Natural killer cell treated with Interleukin-12 subunit alpha and Interleukin-12 subunit beta and Interleukin-15 and Interleukin-18, amount 100 ng/mL, for 72 hours (primary cell): ENCODE results near the gene MYRIP. TPM values are rescaled to one million over a fixed set of nuclear protein-coding genes. Genes with fewer than 3 reads are reported as not detected.
"Not testable (repeated sequence)": the region's sequence is repeated elsewhere in the genome, so short reads cannot be mapped to it uniquely, and the experiment has no call there.

ENCODE experiments used
- ATAC-seq, 2 donors: fragments of 150-1000 bp; cut with Tn5 transposase in 1 of 2; sonication (Bioruptor Pico), chemical (Tn5 transposase) in 1 of 2; 2 replicates each; pipeline ENCODE4 v1.10.0; 2021
- DNase-seq: peaks from one replicate; pipeline ENCODE4 v3.0.0; 2022; ENCODE audit warnings: low spot score
- H3K27ac Mint-ChIP-seq, 2 donors: 1 replicate in 1 of 2; 2 replicates in 1 of 2; pipeline ENCODE4 v1.8.0; 2022; ENCODE audit warnings: mixed read lengths in 2 of 2, mild to moderate bottlenecking in 1 of 2, moderate library complexity in 1 of 2
- H3K27me3 Mint-ChIP-seq, 2 donors: 1 replicate in 1 of 2; 2 replicates in 1 of 2; pipeline ENCODE4 v1.8.0; 2022; ENCODE audit warnings: mixed read lengths in 2 of 2
- H3K36me3 Mint-ChIP-seq: one replicate; pipeline ENCODE4 v1.8.0; 2022; ENCODE audit warnings: mixed read lengths
- H3K4me1 Mint-ChIP-seq, 2 donors: 1 replicate in 1 of 2; 2 replicates in 1 of 2; pipeline ENCODE4 v1.8.0; 2022; ENCODE audit warnings: low read depth in 2 of 2, mixed read lengths in 2 of 2, mild to moderate bottlenecking in 1 of 2
- H3K4me3 Mint-ChIP-seq: one replicate; pipeline ENCODE4 v1.8.0; 2022; ENCODE audit warnings: mixed read lengths
- H3K9me3 Mint-ChIP-seq: 2 replicates; pipeline ENCODE4 v1.8.0; 2022; ENCODE audit warnings: mixed read lengths
- total RNA-seq, 2 donors: library from RNA; stranded (reverse); gene quantifications; one replicate each; pipeline ENCODE4 v1.2.3, GENCODE V29; 2022

The MYRIP gene
- not detected for total RNA-seq

GRCh38 chr3:39809181-39809994 lies at the start of gene MYRIP:
Gene MYRIP (plus strand): TSS chr3:39809609. CDS start chr3:39900817, 91,208 bp downstream.
- H3K27ac Mint-ChIP-seq: no peak within 1 kb of the TSS
- peak; percentile 63 for ATAC-seq
- DNase-seq: no peak
- H3K9me3 Mint-ChIP-seq: no peaks in the 10 kb centered on the region
- H3K4me3 Mint-ChIP-seq: peak within 1 kb of the TSS; percentile 58
- H3K4me1 Mint-ChIP-seq: peaks cover 10 to 14% of the 10 kb centered on the region in 2 donors
- peaks cover 10% of the 10 kb centered on the region for H3K36me3 Mint-ChIP-seq
- H3K27me3 Mint-ChIP-seq: peaks cover 46 to 59% of the 10 kb centered on the region in 2 donors

- Mint-ChIP-seq H3K36me3 (no peaks in the 10 kb centered on the region), H3K4me3 (no peak overlapping the region), H3K4me1 (no peaks in the 10 kb centered on the region), H3K27me3 (peaks cover 2 to 12% of the 10 kb centered on the region in 2 donors), H3K9me3 (peaks cover 5% of the 10 kb centered on the region), H3K27ac (no peak overlapping the region)
- DNase-seq (no peak), ATAC-seq (no peak)
Observed at GRCh38 chr3:39760325-39760724, 49.1 kb upstream of the MYRIP start.

GRCh38 chr3:39762537-39763070 lies 46.8 kb upstream of the MYRIP start:
- Mint-ChIP-seq H3K27ac (no peak overlapping the region), H3K4me1 (no peaks in the 10 kb centered on the region), H3K4me3 (no peak overlapping the region), H3K27me3 (peaks cover 2 to 12% of the 10 kb centered on the region in 2 donors), H3K36me3 (no peaks in the 10 kb centered on the region), H3K9me3 (peaks cover 5% of the 10 kb centered on the region)
- ATAC-seq (no peak), DNase-seq (no peak)

- H3K36me3 Mint-ChIP-seq: no peaks in the 10 kb centered on the region
- H3K27ac Mint-ChIP-seq: no peak overlapping the region
- peaks cover 5% of the 10 kb centered on the region for H3K9me3 Mint-ChIP-seq
- H3K27me3 Mint-ChIP-seq: peaks cover 2 to 12% of the 10 kb centered on the region in 2 donors
- no peak overlapping the region for H3K4me3 Mint-ChIP-seq
- no peaks in the 10 kb centered on the region for H3K4me1 Mint-ChIP-seq
- DNase-seq: no peak
- no peak for ATAC-seq
Observed at GRCh38 chr3:39763390-39763789, 46.0 kb upstream of the MYRIP start.

- Mint-ChIP-seq H3K4me3 (no peak overlapping the region), H3K4me1 (no peaks in the 10 kb centered on the region), H3K36me3 (no peaks in the 10 kb centered on the region), H3K27ac (no peak overlapping the region), H3K9me3 (peaks cover 5% of the 10 kb centered on the region), H3K27me3 (peaks cover 2 to 8% of the 10 kb centered on the region in 2 donors)
- DNase-seq: no peak
- no peak for ATAC-seq
Observed at GRCh38 chr3:39765575-39765974, 43.8 kb upstream of the MYRIP start.

GRCh38 chr3:39766433-39766832 lies 43.0 kb upstream of the MYRIP start:
- DNase-seq: no peak
- Mint-ChIP-seq H3K4me1 (no peaks in the 10 kb centered on the region), H3K9me3 (peaks cover 5% of the 10 kb centered on the region), H3K27ac (no peak overlapping the region), H3K36me3 (no peaks in the 10 kb centered on the region), H3K27me3 (peaks cover 0 to 2% of the 10 kb centered on the region in 2 donors), H3K4me3 (no peak overlapping the region)
- ATAC-seq: no peak

GRCh38 chr3:39766909-39767308 lies 42.5 kb upstream of the MYRIP start:
- H3K9me3 Mint-ChIP-seq, H3K4me1 Mint-ChIP-seq, H3K27me3 Mint-ChIP-seq, H3K27ac Mint-ChIP-seq, DNase-seq, ATAC-seq, H3K4me3 Mint-ChIP-seq, H3K36me3 Mint-ChIP-seq: not testable (repeated sequence)

- H3K27me3 Mint-ChIP-seq: peaks cover 0 to 30% of the 10 kb centered on the region in 2 donors
- not testable (repeated sequence) for DNase-seq, ATAC-seq, H3K27ac Mint-ChIP-seq, H3K9me3 Mint-ChIP-seq, H3K36me3 Mint-ChIP-seq, H3K4me3 Mint-ChIP-seq, H3K4me1 Mint-ChIP-seq
Observed at GRCh38 chr3:39778168-39778567, 31.2 kb upstream of the MYRIP start.

- H3K9me3 Mint-ChIP-seq: no peaks in the 10 kb centered on the region
- peak in 1 of 2 donors; percentile 27 for ATAC-seq
- peaks cover 0 to 23% of the 10 kb centered on the region in 2 donors for H3K27me3 Mint-ChIP-seq
- no peak overlapping the region for H3K4me3 Mint-ChIP-seq
- no peaks in the 10 kb centered on the region for H3K36me3 Mint-ChIP-seq
- no peaks in the 10 kb centered on the region for H3K4me1 Mint-ChIP-seq
- DNase-seq: no peak
- no peak overlapping the region for H3K27ac Mint-ChIP-seq
Observed at GRCh38 chr3:39779511-39780230, 29.7 kb upstream of the MYRIP start.

- ATAC-seq (no peak), DNase-seq (no peak)
- H3K36me3 Mint-ChIP-seq: no peaks in the 10 kb centered on the region
- no peaks in the 10 kb centered on the region for H3K9me3 Mint-ChIP-seq
- H3K4me1 Mint-ChIP-seq: no peaks in the 10 kb centered on the region
- no peak overlapping the region for H3K4me3 Mint-ChIP-seq
- H3K27me3 Mint-ChIP-seq: peaks cover 0 to 23% of the 10 kb centered on the region in 2 donors
- H3K27ac Mint-ChIP-seq: no peak overlapping the region
Observed at GRCh38 chr3:39780352-39780751, 29.1 kb upstream of the MYRIP start.

- H3K4me1 Mint-ChIP-seq: no peaks in the 10 kb centered on the region
- ATAC-seq (no peak), DNase-seq (no peak)
- H3K27ac Mint-ChIP-seq: no peak overlapping the region
- no peak overlapping the region for H3K4me3 Mint-ChIP-seq
- no peaks in the 10 kb centered on the region for H3K9me3 Mint-ChIP-seq
- H3K27me3 Mint-ChIP-seq: peaks cover 0 to 23% of the 10 kb centered on the region in 2 donors
- H3K36me3 Mint-ChIP-seq: no peaks in the 10 kb centered on the region
Observed at GRCh38 chr3:39781025-39781424, 28.4 kb upstream of the MYRIP start.

GRCh38 chr3:39781632-39782031 lies 27.8 kb upstream of the MYRIP start:
- ATAC-seq: no peak
- Mint-ChIP-seq H3K9me3 (no peaks in the 10 kb centered on the region), H3K4me3 (no peak overlapping the region), H3K27me3 (peaks cover 0 to 27% of the 10 kb centered on the region in 2 donors), H3K27ac (no peak overlapping the region), H3K36me3 (no peaks in the 10 kb centered on the region), H3K4me1 (no peaks in the 10 kb centered on the region)
- no peak for DNase-seq

- no peak for DNase-seq
- no peak overlapping the region for H3K4me3 Mint-ChIP-seq
- ATAC-seq: no peak
- H3K27me3 Mint-ChIP-seq: peaks cover 0 to 33% of the 10 kb centered on the region in 2 donors
- no peak overlapping the region for H3K27ac Mint-ChIP-seq
- H3K4me1 Mint-ChIP-seq: no peaks in the 10 kb centered on the region
- no peaks in the 10 kb centered on the region for H3K9me3 Mint-ChIP-seq
- no peaks in the 10 kb centered on the region for H3K36me3 Mint-ChIP-seq
Observed at GRCh38 chr3:39783680-39784079, 25.7 kb upstream of the MYRIP start.

- DNase-seq: no peak
- H3K36me3 Mint-ChIP-seq: no peaks in the 10 kb centered on the region
- H3K4me3 Mint-ChIP-seq: no peak overlapping the region
- no peaks in the 10 kb centered on the region for H3K4me1 Mint-ChIP-seq
- H3K9me3 Mint-ChIP-seq: no peaks in the 10 kb centered on the region
- no peak for ATAC-seq
- peaks cover 2 to 33% of the 10 kb centered on the region in 2 donors for H3K27me3 Mint-ChIP-seq
- H3K27ac Mint-ChIP-seq: no peak overlapping the region
Observed at GRCh38 chr3:39784922-39785321, 24.5 kb upstream of the MYRIP start.
